Lower leg skin (tissue), 3 donors: ENCODE measurements around the gene GRM8.

Experiments used
- CTCF ChIP-seq, 3 donors: fragments of 450-650 bp; IDR thresholded peaks; one replicate each; pipeline ENCODE4 v1.5.1; 2016; ENCODE audit warnings: antibody characterized with exemption in 3 of 3, mild to moderate bottlenecking in 3 of 3, moderate library complexity in 2 of 3
- POLR2A ChIP-seq, 2 donors: fragments of 450-650 bp; IDR thresholded peaks; one replicate each; pipeline ENCODE4 v1.6.1; 2016 to 2017; ENCODE audit warnings: antibody characterized with exemption in 2 of 2, mild to moderate bottlenecking in 1 of 2, moderate library complexity in 1 of 2

GRCh38 chr7:127230192-127230925 is 22.4 kb downstream of the GRM8 start:
- TF ChIP-seq CTCF (IDR thresholded peaks at IDR 0.05) (no peak), POLR2A (IDR thresholded peaks at IDR 0.05) (no peak)
